NCI-H2227 treated with DMSO at 0.1 percent for 48 hours (cell line): ENCODE data around the gene DNAJC2.
"Not testable (repeated sequence)": the region's sequence is repeated elsewhere in the genome, so short reads cannot be mapped to it uniquely, and the experiment has no call there.

Source experiments
- DNase-seq: peaks from one replicate; lab custom pipeline; 2025; lab: John Stamatoyannopoulos, UW

Gene DNAJC2

DNA sequence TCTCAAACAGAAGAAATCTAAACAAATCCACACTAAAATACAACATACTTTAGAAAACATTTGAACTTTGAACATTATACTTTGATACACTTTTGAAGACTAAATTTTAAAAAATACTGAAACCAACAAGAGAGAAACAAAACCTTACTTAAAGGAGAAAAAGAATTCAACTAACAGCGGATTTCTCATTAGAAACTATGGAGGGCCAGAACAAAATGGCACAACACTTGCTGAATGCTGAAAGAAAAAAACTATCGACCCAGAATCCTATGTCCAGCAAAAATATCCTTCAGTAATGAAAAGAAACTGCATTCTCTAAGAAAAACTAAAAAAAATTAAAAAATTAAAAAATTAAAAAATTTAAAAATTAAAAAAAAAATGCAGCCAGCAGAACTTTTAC lies 80.5 kb downstream of the DNAJC2 start:
- not testable (repeated sequence) for DNase-seq
